Calu3 (cell line): Measurements from ENCODE around the gene DLST. TPM values are rescaled to one million over a fixed set of nuclear protein-coding genes. Genes with fewer than 3 reads are reported as not detected.

Source experiments
- BruUV-seq: library from RNA; stranded (reverse); fragments of 400-500 nt; replicated peaks from 2 replicates; lab custom pipeline; 2021; lab: Mats Ljungman, UMichigan
- CTCF ChIA-PET: fragments of 300-600 bp; sonication (Branson Sonifier 250); formaldehyde crosslinking; loops from one replicate; lab custom pipeline; 2022; ENCODE audit warnings: antibody characterized with exemption; lab: Charles Lee
- DNase-seq: peaks from one replicate; pipeline ENCODE4 v3.0.0; 2022
- H3K27ac Mint-ChIP-seq: one replicate; pipeline ENCODE4 v1.8.0; 2022; ENCODE audit warnings: mixed read lengths; ENCODE audit not compliant: unreplicated experiment
- H3K27me3 Mint-ChIP-seq: one replicate; pipeline ENCODE4 v1.8.0; 2022; ENCODE audit warnings: mixed read lengths; ENCODE audit not compliant: unreplicated experiment
- H3K36me3 Mint-ChIP-seq: one replicate; pipeline ENCODE4 v1.8.0; 2022; ENCODE audit warnings: mild to moderate bottlenecking, moderate library complexity, mixed read lengths; ENCODE audit not compliant: insufficient read depth, unreplicated experiment
- H3K4me1 Mint-ChIP-seq: one replicate; pipeline ENCODE4 v1.8.0; 2022; ENCODE audit warnings: mild to moderate bottlenecking, low read depth, mixed read lengths; ENCODE audit not compliant: unreplicated experiment
- H3K4me3 Mint-ChIP-seq: one replicate; pipeline ENCODE4 v1.8.0; 2022; ENCODE audit warnings: mild to moderate bottlenecking, low read depth, moderate library complexity, mixed read lengths; ENCODE audit not compliant: unreplicated experiment
- H3K9me3 Mint-ChIP-seq: one replicate; pipeline ENCODE4 v1.8.0; 2022; ENCODE audit warnings: low read depth, mixed read lengths; ENCODE audit not compliant: unreplicated experiment
- intact Hi-C: fragments of 100-400 bp; cut with micrococcal nuclease; formaldehyde crosslinking; loops from one replicate; pipeline ENCODE4 v1.10.0; 2022; ENCODE audit not compliant: unreplicated experiment
- total RNA-seq: library from RNA; stranded (reverse); gene quantifications from 2 replicates; pipeline ENCODE4 v1.2.3, GENCODE V29; 2022
- TF ChIP-seq, protein P1 (sequence below): fragments of 200-600 bp; IDR thresholded peaks from one replicate; pipeline ENCODE4 v1.8.0; 2022; ENCODE audit warnings: antibody characterized with exemption; ENCODE audit not compliant: unreplicated experiment

DLST gene
- total RNA-seq, 1 experiment from 2014 or later = 84.2 TPM

DNA sequence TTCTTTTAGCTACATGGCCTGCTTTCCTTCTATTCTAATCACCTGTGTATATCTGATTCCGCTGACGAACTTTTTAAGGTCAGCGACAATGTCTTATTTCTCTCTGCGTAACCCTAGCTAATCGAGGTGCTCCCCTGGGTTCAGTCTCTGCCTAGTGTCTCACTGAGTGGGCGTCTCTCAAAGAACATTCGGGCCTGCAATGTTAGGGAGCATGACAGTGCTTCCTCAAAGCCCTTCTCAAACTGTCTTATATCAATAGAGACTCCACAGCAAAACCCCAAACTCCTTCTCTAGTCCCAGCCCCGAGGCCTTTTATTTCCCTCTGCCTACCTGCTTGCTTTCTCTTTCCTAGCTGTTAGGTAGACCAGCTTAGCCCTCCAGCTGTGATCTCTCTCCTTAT, 55.0 kb downstream of the DLST start:
- H3K27ac Mint-ChIP-seq = no peak overlapping the region
- H3K27me3 Mint-ChIP-seq = peaks cover 13% of the 10 kb centered on the region
- CTCF ChIA-PET = no interaction called here
- DNase-seq = no peak
- no peak overlapping the region for H3K4me3 Mint-ChIP-seq
- no peaks in the 10 kb centered on the region for H3K36me3 Mint-ChIP-seq
- intact Hi-C loops = no loop called here
- H3K9me3 Mint-ChIP-seq = no peaks in the 10 kb centered on the region
- peaks cover 11% of the 10 kb centered on the region for H3K4me1 Mint-ChIP-seq
- no TSS peak for BruUV-seq
- TF ChIP-seq, protein P1, sequence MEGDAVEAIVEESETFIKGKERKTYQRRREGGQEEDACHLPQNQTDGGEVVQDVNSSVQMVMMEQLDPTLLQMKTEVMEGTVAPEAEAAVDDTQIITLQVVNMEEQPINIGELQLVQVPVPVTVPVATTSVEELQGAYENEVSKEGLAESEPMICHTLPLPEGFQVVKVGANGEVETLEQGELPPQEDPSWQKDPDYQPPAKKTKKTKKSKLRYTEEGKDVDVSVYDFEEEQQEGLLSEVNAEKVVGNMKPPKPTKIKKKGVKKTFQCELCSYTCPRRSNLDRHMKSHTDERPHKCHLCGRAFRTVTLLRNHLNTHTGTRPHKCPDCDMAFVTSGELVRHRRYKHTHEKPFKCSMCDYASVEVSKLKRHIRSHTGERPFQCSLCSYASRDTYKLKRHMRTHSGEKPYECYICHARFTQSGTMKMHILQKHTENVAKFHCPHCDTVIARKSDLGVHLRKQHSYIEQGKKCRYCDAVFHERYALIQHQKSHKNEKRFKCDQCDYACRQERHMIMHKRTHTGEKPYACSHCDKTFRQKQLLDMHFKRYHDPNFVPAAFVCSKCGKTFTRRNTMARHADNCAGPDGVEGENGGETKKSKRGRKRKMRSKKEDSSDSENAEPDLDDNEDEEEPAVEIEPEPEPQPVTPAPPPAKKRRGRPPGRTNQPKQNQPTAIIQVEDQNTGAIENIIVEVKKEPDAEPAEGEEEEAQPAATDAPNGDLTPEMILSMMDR = no peak

DNA sequence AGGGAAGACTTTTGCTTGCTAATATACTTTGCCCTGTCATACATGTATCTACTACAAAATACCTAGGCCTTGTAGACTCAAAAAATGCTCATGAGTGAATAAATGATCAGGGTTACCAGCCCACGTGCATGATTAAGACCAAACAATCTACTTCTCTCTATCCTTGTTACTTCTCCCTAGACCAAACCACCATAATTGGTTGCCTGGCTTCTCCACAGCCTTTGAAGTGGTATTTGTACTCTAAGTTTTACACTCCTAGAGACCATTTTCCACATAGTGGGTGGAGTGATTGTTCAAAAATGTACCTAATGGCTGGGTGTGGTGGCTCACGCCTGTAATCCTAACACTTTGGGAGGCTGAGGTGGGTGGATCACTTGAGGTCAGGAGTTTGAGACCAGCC, 55.5 kb downstream of the DLST start:
- CTCF ChIA-PET = no interaction called here
- Mint-ChIP-seq H3K27ac (no peak overlapping the region), H3K9me3 (no peaks in the 10 kb centered on the region), H3K4me1 (peaks cover 11% of the 10 kb centered on the region), H3K36me3 (no peaks in the 10 kb centered on the region), H3K4me3 (no peak overlapping the region), H3K27me3 (peaks cover 11% of the 10 kb centered on the region)
- intact Hi-C loops = no loop called here
- BruUV-seq = no TSS peak
- DNase-seq = no peak
- TF ChIP-seq, protein P1 = no peak

DNA sequence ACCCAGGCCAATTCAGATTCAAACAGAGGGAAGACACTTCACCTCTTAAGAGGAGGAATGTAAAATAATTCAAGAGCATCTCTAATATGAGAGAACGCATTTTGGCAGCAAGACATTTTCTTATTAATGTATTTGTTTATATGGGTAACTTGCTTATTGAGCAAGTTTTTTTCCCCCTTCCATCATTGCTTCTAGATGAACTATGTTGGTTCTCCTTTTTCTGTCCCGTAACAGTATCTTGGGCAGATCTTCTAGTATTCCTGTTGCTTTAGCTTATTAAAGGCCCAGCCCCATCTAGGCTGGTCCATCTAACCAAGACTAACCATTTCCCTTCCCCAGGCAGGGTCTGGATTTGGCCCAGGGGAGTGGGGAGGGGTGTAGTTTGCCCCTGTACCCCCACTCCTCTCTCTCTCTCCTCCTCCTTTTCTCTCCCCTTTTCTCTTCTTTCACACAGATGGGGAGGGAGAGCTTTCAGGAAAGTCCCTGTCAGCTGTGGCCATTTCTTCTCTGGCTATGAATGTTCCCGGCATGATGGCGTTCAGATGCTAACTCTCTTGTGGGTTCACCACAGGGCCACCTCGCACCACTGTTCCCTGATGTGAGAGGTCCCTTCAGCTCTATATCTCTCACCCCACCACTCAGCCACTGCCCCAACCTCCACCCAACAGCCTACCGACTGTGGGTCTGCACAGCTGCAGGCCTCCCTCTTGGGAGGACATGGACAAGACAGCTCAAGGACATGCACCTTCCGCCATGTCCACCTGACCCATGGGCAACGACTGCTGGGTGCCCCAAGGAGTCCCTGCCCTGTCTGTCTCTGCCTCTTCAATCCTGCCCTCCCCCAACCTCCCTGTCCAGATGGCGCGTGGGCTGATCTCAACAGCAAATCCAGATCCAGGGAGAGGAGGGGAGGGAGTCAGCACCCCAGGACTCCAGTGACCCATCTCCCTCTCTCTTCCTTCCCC, 57.1 kb downstream of the DLST start:
- Mint-ChIP-seq H3K4me3 (no peak overlapping the region), H3K27ac (no peak overlapping the region), H3K9me3 (no peaks in the 10 kb centered on the region), H3K4me1 (peaks cover 11% of the 10 kb centered on the region), H3K36me3 (no peaks in the 10 kb centered on the region), H3K27me3 (no peaks in the 10 kb centered on the region)
- DNase-seq = no peak
- no TSS peak for BruUV-seq
- CTCF ChIA-PET = interaction anchor here (1.4 kb wide), 1 partner anchor 9 kb away, joined by 4 read pairs; no protein-coding TSS in a partner anchor
- intact Hi-C loops = no loop called here
- TF ChIP-seq, protein P1 = no peak

DNA sequence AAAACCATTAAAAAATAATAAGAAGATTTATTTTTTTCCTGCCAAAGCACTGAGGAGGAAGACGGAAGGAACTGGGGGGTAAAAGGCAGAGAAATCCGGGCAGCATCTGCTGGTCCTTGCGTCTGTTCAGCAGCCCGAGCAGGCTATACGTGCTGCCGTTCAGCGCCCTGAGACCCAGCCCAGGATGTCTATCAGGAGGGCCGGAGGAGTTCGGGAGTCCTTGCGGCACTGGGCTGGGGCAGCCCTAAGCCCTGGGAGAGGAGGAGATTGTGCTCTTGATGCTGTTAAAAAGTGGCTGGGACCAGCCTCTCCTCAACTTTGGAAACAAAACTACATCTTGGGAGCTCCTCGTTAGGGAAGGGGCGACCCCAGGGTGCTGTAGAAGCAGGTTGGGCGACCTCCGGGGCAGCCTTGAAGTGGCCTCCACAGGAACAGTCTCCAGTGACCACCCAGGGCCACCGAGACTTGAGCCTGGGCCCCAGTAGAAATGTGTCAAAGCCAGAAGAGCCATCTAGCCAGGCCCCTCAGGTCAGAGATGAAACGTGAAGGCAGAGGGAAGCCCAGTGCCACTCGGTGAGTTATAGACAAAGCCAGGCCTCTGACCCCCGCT, 59.3 kb downstream of the DLST start:
- Mint-ChIP-seq H3K9me3 (no peaks in the 10 kb centered on the region), H3K4me1 (peaks cover 13% of the 10 kb centered on the region), H3K4me3 (no peak overlapping the region), H3K27ac (no peak overlapping the region), H3K27me3 (no peaks in the 10 kb centered on the region), H3K36me3 (no peaks in the 10 kb centered on the region)
- CTCF ChIA-PET = no interaction called here
- intact Hi-C loops = loop anchor here (5.0 kb wide), 1 partner anchor 61 kb away; the partner anchor contains the start of gene EIF2B2
- TF ChIP-seq, protein P1 = no peak
- DNase-seq = no peak
- no TSS peak for BruUV-seq
